Measurements from ENCODE around the gene CRELD1.
A peak's percentile ranks its signal among the peaks of the same experiment; 100 is the strongest.

Gene CRELD1

DNA sequence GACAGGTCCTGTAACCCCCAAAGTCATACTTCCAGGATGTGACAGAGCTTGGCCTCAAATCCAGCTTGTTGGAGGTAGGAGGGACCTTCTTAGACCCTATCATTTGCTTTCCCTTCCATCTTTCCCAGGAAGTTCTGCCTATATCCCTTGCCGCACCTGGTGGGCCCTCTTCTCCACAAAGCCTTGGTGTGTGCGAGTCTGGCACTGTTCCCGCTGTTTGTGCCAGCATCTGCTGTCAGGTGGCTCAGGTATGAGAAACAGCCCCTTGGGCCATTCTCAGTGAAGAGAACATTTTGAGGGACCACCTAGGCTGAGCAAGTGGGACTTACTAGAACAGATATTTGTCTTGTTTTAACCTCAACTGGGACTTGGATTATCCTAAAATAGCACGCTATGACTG, 29.7 kb upstream of the CRELD1 start:
- DNase-seq = no peak

DNA sequence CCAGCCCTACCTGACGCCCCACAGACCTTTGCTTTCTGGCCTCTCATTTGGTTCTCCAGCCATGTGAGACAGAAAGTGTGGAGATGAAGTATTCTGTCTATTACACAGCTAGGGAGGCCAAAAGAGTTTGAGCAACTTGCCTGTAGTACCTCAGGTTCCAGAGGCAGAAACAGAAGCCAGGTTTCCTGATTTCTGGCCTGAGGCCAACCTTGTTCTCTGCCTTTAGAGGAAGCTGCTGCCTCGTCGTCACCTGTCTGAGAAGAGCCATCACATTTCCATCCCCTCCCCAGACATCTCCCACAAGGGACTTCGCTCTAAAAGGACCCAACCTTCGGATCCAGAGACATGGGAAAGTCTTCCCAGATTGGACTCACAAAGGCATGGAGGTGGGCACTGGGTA, 27.2 kb upstream of the CRELD1 start:
- DNase-seq = no peak

DNA sequence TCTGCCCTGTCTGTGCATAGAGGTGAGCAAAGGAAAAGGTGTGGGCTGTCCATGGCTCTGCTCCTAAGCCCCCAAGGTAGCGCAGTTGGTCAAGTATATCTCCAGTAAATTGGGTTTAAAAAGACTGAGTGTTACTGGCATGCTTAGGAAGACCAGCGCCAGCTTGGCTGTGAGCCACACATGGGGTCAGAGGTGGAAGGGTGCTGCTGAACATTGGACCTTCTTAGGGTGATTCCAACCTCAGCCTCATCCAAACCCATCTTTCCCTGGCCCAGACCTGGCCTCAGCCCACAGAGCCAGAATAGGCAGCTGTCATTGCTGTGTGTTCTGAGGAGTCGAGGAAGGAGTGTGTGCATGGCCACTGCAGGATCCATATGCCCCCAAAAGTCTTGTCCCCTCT, 25.3 kb upstream of the CRELD1 start:
- no peak for DNase-seq

DNA sequence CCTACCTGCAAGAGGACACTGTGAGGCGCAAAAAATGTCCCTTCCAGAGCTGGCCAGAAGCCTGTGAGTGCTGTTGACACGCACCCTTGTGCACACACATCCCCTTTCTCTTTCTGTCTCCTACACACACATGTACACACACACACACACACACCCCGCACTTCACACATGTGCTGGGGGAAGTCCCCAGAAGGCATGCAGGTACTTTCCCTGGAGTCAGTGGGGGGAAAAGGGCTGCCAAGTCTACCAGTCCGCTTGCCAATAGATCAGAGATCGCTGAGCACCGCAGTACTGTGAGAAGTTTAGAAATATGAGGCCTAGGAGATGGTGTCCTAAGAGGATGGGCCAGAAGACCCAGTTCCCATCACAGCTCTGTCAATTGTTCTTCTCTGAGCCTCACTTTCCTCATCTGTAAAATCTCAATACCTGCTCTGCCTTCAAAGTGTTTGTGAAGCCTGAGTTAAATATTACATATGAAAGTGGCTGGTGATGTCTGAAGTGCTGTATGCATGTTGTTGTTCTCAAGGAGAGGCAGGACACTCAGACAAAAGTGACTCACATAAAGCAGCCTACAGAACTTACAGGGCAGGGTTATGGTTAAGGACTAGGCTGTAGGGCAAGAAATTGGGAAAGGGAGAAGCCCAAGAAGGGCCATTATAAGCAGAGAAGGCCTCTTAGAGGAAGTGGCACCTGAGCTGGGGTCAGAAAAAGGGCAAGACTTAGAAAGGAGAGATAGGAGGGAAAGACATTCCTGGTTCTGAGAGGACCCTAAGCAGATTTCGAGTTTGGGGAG, 24.2 kb upstream of the CRELD1 start:
- no peak for DNase-seq

DNA sequence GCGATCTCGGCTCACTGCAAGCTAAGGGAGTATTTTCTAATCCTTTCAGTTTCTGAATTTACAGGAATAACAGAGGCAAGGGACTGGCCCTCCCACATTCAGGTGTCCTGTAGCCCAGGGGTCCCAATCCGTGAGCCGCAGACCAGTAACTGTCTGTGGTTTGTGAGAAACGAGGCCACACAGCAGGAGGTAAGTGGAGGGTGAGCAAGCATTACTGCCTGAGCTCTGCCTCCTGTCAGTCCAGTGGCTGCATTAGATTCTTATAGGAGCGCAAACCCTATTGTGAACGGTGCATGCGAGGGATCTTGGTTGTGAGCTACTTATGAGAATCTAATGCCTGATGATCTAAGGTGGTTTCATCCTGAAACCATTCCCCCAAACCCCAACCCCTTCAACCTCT, 21.8 kb upstream of the CRELD1 start:
- no peak for DNase-seq

DNA sequence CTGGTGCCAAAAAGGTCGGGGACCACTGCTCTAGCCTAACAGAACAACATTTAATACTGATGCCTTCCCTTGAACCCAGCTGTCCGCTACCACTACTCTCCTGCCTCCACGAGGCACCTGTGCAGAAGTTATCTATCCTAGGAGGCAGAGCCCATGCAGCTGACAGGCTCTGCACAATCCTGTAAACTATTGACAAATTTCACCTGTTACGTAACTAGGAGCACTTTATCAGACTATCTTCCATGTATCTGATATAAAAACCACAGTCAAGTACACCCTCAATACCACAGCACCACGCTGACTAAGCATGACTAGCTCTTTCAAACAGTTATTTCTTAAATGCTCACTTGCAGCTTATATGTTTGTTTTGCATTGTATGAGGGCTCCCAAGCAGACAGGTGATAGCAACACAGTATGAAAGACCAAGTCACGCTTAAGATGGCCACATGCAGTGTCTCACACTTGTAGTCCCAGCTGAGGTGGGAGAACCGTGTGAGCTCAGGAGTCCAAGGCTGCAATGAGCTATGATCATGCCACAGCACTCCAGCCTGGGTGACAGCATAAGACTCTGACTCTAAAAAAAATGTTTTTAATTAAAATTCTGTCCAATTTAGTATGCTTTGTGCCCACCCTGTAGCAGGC, 21.2 kb upstream of the CRELD1 start:
- no peak for DNase-seq

DNA sequence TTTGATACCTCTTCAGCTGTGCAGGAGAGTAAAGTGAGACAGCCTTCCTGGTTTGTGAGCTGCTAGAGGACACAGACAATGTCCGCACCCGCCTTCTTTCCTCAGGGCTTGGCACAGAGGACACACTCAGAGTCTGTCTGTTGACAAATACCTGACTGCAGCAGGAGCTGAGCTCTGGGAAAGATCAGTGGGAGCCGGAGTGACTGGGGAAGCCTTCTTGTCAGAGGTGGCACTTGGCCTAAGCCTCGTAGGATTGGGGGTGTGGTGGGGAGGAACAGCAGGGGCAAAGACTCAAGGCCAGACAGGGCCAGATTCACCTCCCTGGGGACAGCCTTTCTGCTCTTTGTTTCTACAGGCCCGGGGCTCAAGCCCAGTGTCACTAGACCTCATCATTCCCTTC, 20.0 kb upstream of the CRELD1 start:
- no peak for DNase-seq

DNA sequence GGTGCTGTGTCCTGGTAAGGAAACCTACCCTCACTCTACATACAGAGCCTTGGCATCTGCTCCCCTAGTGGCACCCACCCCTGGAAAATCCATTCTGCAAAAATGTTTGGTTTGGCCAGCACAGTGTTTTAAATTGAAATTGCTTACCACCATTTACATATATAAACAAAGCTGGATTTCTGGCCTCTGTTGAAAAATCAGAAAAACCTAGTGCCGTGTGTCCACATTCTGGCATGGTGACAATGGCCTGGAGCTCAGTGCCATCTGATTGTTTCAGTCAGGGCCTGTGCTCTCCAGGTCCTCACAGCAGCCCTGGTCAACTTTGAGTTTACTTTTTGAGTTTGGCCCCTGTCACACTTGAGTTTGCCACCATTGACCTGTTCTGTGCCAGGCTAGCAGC, 19.6 kb upstream of the CRELD1 start:
- no peak for DNase-seq

DNA sequence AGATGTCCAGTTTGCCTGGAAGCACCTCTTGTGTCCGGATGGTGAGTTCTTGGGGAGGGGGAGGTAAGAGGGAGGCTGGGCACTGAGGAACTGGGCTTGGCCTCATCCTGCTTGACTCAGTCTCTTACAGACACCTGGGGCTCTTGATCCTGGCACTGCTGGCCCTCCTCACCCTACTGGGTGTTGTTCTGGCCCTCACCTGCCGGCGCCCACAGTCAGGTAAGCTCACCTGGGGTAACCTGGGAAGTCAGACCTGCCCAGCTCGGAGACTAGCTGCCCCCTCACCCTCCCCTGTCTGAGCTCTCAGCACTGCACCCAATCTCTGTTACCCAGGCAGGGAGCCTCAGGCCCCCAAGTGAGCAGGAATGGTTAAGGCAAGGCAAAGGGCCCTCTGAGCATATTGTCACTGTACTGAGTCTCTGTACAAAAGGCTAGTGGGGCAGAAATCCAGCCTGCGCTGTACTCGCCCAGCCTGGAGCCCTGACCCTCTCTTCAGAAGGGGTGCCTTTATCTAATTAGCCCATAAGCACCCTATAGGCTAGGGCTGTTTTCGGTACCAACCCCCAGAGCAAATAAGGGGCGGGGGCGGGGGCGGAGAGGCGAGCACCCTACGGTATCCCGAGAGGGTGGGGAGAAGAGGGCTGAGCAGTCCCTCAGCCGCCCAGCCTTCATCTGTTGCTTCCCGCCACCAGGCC, 18.9 kb upstream of the CRELD1 start:
- peak; percentile 69 for DNase-seq

DNA sequence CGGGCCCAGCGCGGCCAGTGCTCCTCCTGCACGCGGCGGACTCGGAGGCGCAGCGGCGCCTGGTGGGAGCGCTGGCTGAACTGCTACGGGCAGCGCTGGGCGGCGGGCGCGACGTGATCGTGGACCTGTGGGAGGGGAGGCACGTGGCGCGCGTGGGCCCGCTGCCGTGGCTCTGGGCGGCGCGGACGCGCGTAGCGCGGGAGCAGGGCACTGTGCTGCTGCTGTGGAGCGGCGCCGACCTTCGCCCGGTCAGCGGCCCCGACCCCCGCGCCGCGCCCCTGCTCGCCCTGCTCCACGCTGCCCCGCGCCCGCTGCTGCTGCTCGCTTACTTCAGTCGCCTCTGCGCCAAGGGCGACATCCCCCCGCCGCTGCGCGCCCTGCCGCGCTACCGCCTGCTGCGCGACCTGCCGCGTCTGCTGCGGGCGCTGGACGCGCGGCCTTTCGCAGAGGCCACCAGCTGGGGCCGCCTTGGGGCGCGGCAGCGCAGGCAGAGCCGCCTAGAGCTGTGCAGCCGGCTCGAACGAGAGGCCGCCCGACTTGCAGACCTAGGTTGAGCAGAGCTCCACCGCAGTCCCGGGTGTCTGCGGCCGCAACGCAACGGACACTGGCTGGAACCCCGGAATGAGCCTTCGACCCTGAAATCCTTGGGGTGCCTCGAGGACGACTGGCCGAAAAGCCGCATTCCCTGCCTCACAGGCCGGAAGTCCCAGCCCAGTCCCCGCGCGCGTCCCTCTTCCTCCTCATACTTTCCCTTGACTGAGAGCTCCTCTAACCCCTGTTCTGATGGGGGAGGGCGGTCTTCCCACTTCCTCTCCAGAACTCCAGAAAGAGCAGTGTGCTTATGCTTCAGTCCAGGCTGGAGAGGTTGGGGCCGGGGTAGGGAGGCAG, 18.1 kb upstream of the CRELD1 start:
- DNase-seq = peak; percentile 73

DNA sequence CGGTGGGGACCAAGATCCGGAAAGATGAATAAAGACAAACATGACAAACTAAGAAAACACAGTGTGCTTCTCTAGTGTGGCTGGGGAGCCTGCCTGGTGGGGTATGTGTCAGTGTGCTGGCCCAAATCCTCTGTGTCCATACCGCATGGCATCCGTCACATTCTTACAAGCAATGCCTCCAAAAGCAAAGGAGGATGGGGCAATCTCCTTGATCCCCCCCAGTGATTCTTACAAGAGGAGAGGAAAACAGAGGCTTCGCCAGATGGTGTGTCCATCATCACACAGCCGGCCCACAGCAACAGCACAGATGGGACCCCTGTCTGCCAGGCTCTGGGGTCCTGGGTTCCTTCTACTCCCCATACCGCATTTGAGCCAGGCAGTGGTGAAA, 17.3 kb upstream of the CRELD1 start:
- no peak for DNase-seq

DNA sequence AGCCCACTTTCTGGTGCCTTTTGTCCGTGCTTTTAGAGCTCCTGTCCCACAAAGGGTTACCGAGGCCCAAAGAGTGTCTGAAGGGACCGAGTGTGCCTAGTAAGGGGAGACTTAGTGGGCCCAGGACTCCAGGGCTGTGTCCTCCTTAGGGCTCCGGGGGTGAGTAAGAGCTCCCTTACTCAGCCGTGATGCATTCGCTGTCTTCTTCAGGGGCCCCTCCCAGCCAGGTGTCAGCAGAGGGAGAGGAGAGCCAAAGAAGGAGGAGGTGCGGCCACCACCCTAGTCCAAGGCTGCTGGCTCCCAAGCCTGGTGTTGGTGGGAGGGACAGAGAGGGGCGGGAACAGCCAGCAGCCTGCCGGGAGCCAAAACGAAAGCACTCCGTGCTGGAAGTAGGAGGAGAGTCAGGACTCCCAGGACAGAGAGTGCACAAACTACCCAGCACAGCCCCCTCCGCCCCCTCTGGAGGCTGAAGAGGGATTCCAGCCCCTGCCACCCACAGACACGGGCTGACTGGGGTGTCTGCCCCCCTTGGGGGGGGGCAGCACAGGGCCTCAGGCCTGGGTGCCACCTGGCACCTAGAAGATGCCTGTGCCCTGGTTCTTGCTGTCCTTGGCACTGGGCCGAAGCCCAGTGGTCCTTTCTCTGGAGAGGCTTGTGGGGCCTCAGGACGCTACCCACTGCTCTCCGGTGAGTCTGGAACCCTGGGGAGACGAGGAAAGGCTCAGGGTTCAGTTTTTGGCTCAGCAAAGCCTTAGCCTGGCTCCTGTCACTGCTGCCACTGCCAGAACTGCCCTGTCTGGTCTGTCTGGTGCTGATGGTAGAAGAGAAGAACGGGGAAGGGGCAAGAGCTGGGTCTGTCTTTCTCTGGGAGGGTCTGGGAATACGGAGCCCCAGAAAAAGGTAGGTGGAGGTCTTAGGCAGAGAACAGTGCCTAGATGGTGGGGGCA, 16.6 kb upstream of the CRELD1 start, which contains the start of gene IL17RC:
IL17RC (plus strand) TSS at position 365 of the 947 bp plus-strand sequence; CDS start at position 583, 218 bp downstream.
- peak; percentile 84 for DNase-seq

DNA sequence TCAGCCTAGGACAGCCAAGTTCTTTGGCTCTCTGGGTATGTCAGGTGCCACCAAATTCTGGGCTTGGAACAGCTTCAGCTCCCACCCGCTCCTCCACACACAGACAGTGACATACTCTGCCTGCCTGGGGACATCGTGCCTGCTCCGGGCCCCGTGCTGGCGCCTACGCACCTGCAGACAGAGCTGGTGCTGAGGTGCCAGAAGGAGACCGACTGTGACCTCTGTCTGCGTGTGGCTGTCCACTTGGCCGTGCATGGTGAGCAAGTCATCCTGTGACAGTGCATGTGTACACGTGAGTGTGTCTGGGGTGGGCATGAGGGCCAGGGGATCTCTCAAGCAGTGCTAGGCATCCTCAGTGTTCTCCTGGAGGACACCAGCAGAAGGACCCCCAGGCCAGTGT, 15.8 kb upstream of the CRELD1 start:
- DNase-seq = no peak

DNA sequence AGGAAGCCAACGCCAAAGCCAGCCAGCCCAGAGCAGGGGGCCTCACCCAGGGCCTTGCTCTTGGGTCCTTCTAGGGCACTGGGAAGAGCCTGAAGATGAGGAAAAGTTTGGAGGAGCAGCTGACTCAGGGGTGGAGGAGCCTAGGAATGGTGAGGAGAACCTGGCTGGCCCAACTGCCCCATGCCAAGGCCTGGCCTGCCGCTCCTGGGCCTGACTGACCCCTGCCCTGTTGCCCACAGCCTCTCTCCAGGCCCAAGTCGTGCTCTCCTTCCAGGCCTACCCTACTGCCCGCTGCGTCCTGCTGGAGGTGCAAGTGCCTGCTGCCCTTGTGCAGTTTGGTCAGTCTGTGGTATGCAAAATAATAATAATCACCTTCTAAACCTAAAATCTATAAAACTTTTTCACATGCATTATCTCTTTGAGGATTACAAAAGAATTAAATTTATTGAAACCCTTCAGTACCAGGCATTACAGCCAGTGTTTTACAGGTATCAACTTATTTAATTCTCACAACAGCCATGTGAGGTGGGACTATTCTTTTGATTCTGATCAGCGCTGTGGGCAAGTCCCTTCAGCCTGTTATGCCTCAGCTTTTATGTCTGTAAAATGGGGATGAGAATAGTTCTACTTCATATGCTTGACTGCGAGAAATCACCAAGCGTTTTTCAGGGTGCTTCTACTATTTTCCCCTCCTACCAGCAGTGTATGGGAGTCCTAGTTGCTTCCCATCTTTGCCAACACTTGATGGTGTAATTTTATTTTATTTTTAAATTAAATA, 15.2 kb upstream of the CRELD1 start:
- DNase-seq = no peak

DNA sequence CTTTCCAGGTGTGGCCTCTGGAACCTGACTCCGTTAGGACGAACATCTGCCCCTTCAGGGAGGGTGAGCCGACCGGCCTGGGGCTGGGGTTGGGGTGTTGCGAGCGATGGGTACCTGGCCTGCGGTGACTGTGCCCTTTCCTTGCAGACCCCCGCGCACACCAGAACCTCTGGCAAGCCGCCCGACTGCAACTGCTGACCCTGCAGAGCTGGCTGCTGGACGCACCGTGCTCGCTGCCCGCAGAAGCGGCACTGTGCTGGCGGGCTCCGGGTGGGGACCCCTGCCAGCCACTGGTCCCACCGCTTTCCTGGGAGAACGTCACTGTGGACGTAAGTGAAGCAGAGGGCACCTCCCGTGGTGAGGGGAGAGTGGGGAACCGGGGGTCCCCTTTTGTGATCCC, 5.5 kb upstream of the CRELD1 start:
- DNase-seq = no peak

DNA sequence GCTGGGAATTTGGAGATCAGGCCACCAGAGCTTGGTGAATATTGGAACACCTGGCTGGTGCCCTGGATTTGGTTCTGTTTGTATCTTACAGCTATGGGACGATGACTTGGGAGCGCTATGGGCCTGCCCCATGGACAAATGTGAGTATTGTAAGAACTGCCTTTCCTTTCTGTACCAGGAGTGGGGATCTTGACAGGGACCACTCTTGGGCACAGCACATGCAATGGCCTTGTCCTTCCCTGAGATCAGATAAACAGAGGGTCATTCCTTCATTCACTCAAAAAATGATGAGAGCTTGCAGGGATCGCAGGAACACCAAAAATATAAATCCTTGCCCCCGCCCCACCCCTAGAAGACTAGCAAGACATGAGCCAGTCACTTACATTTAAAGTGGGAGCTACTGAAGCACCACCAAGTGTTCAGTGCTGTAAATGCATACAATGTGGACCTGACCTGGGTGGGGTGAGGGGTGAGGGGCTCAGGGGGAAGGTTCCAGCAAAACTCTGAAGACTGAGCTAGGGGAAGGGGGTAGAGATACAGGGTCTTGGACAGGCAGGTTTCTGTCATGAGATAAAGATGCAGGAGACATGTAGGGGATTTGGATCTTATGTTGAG, 2.7 kb upstream of the CRELD1 start:
- DNase-seq = no peak

DNA sequence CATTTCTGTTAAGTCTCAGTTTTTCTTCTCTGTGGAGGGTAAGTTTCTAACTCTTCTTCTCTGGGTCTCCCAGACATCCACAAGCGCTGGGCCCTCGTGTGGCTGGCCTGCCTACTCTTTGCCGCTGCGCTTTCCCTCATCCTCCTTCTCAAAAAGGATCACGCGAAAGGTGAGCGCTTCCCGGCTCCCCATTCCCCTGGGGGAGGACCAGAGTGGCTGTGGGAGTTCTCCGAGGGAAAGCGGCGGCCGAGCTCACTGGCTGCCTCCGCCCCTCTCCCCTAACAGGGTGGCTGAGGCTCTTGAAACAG, 1.1 kb upstream of the CRELD1 start:
- DNase-seq = no peak

DNA sequence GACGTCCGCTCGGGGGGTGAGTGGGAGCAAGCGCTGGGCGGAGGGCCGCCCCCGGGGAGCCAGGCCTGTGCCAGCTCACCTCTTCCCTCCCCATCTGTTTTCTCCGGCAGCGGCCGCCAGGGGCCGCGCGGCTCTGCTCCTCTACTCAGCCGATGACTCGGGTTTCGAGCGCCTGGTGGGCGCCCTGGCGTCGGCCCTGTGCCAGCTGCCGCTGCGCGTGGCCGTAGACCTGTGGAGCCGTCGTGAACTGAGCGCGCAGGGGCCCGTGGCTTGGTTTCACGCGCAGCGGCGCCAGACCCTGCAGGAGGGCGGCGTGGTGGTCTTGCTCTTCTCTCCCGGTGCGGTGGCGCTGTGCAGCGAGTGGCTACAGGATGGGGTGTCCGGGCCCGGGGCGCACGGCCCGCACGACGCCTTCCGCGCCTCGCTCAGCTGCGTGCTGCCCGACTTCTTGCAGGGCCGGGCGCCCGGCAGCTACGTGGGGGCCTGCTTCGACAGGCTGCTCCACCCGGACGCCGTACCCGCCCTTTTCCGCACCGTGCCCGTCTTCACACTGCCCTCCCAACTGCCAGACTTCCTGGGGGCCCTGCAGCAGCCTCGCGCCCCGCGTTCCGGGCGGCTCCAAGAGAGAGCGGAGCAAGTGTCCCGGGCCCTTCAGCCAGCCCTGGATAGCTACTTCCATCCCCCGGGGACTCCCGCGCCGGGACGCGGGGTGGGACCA, 632 bp upstream of the CRELD1 start:
- peak; percentile 69 for DNase-seq

DNA sequence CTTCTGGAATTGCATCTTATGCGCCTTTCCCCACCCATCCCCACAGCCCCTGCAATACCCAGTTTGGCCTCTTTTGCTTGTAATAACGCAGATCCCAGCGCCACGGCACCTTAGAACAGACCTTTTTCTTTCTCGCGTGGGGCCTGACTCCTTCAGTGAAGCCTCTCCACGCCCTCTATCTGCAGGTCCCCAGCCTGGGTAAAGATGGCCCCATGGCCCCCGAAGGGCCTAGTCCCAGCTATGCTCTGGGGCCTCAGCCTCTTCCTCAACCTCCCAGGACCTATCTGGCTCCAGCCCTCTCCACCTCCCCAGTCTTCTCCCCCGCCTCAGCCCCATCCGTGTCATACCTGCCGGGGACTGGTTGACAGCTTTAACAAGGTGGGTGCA, 594 bp downstream of the CRELD1 start:
- peak; percentile 39 for DNase-seq

DNA sequence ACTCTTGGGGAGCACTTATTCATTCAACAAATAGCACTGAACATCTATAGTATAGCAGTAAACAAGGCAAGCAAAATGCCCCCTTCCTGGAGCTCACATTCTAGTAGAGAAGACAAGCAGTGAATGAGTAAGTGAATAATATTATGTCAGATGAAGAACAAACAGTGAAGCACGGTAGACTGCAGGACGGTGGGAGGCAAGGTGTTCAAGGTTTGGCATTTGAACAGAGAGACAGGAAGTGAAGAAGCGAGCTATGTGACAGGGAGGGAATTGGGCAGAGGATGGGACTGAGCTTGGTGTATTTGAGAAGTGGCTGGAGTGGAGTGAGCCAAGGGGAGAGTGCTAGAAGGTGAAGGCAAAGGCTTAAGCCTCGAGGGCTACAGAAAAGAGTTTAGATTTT, 1.4 kb downstream of the CRELD1 start:
- no peak for DNase-seq
